GM18517 (cell line): Measurements from ENCODE around the gene MAMDC2.

Source experiments
- ATAC-seq: cut with Tn5 transposase; IDR thresholded peaks from one replicate; pipeline ENCODE4 v1.9.1; 2021; ENCODE audit warnings: mild to moderate bottlenecking, moderate library complexity; ENCODE audit not compliant: unreplicated experiment

Gene MAMDC2

GRCh38 chr9:70061776-70062175 is 18.1 kb downstream of the MAMDC2 start:
- no peak for ATAC-seq

GRCh38 chr9:70064496-70064895 is 20.8 kb downstream of the MAMDC2 start:
- no peak for ATAC-seq

DNA sequence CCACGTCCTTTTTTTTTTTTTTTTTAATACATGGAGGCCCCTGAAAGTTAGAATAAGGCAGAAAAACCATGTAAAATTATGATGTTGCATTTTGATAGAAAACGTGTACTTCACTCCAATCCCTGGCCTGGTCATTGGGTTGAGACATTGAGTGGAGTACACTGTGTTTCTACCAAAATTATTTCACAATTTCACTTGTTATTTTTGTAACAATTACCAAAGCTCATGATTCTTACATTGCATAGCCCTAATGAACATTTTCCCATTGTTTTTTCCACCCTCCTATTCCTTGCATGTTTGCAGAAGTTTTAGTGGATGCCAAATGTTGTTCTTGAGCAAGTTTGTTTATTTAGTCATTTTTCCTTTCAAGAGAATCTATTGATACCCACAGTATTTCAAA is 21.9 kb downstream of the MAMDC2 start:
- no peak for ATAC-seq

GRCh38 chr9:70066418-70066817 is 22.8 kb downstream of the MAMDC2 start:
- ATAC-seq = no peak

- no peak for ATAC-seq
Measured at GRCh38 chr9:70066874-70067273, 23.2 kb downstream of the MAMDC2 start.

DNA sequence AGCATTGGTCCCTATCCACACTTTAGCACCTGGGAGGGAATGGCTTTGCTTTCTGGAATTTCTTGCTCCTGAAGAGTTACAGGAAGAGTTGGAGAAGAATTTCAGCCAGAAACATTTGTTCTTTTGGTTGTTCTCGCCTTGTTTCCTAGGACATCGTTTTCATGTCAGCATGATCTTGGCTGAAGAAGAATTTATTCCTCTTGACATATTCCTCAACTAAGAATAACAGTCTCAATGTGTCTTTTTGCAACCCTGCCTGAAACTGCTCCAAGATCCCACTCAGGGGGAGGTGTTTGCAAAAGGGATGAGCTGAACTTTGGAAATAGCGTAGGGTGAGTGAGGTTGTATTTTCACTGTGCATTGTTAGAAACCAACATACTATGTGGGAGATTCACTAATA is 26.1 kb downstream of the MAMDC2 start:
- ATAC-seq = no peak

GRCh38 chr9:70073193-70073592 is 29.5 kb downstream of the MAMDC2 start:
- ATAC-seq = no peak

- no peak for ATAC-seq
Measured at GRCh38 chr9:70073756-70074155, 30.1 kb downstream of the MAMDC2 start.

DNA sequence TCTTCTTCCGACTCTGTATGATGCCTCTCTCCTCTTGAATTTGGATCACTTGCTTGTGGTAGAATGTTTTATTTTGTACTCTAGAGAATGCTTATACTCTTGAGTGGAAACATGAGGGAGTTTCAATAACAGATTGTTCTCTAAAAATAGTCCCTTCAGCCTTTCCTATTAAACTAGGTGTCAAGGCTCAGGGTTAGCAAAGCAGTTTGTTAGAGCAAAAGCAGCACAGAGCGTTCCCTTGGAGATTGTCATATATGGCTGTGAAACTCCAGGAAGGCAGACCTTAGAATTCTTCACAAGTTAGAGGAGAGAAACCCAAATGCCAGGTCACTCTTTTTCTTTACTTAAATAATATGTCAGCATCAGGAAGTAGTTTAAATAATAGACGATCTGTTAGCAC is 33.0 kb downstream of the MAMDC2 start:
- ATAC-seq = no peak

- ATAC-seq = no peak
Measured at GRCh38 chr9:70079417-70080037, 35.9 kb downstream of the MAMDC2 start.

DNA sequence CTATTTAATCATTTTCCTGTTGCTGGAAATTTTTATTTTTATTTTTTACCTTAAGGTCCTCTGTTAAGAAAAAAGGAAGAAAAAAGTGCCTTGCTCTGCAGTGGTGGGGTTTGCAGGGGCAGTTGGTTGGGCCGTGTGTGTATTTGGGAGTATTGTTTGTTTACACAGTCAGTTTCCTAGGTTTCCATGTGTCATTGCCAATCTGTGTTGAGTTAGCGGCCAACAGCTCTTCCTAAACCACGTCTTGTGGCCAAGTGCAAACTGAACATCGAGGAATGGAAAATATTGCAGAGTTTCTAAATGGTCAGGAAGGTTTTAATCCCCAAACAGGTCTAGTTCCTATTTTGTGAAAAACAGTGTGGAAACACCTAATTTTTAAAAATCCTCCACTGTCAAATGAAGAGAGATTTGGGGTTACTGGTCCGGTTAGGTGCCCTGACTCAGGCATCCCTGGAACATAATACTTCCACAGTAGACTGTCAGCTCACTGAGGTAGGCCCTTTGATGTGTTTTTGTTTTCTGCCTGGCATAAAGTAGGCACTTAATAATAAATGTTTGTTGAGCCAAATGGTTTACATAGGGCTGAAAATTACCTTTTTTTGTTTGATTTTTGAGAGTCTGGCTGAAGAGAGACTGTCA is 37.0 kb downstream of the MAMDC2 start:
- no peak for ATAC-seq

DNA sequence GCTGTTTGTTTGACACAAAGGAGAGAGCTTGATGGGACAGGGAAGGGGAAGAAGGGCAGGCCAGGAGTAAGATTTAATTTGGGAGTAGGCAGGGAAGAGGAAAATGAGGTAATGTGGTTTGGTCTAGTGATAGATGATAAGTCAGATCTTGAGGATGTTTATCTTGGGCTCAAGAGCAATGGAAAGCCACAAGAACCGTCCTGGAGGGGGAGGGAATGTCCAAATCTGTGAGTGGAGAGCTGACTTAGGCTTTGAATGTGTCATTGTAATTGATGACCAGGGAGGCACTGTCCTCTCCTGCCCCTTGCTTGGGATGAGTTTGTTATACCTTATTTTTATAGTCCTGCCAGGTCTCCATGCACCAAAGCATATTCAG is 37.5 kb downstream of the MAMDC2 start:
- no peak for ATAC-seq

GRCh38 chr9:70083429-70083828 is 39.8 kb downstream of the MAMDC2 start:
- ATAC-seq = no peak

- no peak for ATAC-seq
Measured at GRCh38 chr9:70085241-70085640, 41.6 kb downstream of the MAMDC2 start.

DNA sequence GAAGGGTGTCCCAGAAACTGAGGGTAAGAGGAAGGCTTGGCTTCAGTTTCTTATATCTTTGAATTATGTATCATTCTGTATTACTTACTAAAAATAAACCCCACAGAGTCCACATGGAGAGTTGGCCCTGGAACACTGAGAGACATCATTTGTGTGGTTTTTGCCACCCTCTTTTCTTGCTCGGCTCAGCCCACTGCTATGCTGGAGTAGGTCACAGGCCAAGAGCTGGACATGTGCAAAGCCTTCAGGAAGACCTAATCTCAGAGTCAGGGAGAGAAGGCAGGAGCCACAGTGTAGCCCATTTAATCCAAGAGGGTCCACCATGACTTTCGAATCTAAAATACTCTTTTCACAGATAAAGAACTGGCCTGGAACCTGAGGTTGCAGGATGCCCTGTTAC is 47.5 kb downstream of the MAMDC2 start:
- ATAC-seq = no peak

GRCh38 chr9:70091572-70091971 is 47.9 kb downstream of the MAMDC2 start:
- ATAC-seq = no peak

GRCh38 chr9:70092190-70092589 is 48.5 kb downstream of the MAMDC2 start:
- ATAC-seq = no peak

DNA sequence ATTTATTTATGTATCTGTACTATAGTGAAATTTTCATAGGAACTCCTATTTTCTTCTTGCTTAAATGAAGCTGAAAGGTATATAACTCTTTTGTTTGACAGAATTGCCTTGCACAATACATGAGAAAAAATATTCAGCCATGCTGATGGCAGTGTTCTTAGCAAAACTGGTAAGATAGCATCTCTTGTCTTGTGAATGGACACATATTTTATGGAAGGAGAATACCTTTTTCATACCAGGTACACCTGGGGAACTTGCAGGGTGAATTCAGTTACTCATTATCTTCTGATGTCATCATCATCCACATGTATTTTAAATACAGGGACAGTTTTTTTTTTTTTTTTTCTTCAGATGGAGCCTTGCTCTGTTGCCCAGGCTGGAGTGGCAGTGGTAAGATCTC is 49.4 kb downstream of the MAMDC2 start:
- no peak for ATAC-seq

DNA sequence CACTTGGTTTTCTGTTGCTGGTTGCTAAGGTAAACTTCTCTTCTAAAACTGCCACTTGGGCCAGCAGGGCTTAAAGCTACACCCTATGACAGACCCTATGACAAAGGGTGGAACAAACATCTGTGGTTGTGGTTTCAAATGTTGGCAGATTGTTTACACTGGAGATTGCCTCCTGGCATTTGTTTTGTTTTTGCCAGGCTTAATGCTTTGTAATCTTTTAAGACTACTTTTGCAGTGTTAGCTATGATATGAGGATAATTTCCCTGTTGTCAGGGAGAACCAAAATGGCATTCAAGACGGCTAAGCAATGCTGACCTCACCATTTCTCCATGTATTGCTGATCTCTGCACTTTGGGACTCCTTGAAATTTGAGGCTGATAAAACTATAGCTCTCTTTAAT is 50.3 kb downstream of the MAMDC2 start:
- no peak for ATAC-seq

DNA sequence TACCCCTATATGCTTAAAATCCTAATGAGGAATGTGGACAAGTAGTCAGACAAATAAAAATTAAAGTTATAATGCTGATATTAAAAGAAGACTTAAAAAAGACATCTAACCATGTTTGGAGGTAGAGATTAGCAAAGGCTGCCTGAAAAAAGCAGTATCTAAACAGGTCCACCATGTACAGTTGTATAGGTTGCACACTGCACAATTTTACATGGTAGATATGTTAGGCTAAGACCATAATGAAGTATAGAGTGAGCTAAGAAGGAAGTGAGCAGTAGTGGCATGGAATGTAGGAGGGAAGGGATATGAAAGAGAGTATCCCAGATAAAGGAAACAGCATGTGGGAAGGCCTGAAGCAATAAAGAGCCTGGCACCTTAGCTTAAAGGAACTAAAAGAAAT is 51.1 kb downstream of the MAMDC2 start:
- ATAC-seq = no peak

GRCh38 chr9:70097187-70097586 is 53.5 kb downstream of the MAMDC2 start:
- no peak for ATAC-seq

DNA sequence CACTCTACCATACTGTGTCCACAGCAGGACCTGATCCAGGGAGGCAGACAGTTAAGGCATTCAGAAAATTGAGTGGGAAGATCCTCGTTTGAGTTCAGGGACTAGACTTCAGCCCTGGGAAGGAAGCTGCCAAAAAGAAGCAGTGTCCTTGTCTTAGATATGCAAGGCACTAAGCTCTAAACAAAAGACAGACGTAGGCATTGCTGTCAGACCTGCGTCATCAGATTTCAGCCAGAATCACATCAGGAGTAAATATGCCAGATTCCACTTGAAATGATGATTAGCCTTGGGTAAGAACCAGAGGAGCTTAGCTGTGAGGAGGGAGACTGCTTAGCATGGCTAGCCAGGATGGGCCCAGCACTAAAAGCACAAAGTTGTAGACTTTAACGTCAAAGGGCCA is 56.7 kb downstream of the MAMDC2 start:
- no peak for ATAC-seq

- no peak for ATAC-seq
Measured at GRCh38 chr9:70101265-70101664, 57.6 kb downstream of the MAMDC2 start.
